ENCODE results near the gene CYP3A4.
"Not testable (repeated sequence)": the region's sequence is repeated elsewhere in the genome, so short reads cannot be mapped to it uniquely, and the experiment has no call there.

DNA sequence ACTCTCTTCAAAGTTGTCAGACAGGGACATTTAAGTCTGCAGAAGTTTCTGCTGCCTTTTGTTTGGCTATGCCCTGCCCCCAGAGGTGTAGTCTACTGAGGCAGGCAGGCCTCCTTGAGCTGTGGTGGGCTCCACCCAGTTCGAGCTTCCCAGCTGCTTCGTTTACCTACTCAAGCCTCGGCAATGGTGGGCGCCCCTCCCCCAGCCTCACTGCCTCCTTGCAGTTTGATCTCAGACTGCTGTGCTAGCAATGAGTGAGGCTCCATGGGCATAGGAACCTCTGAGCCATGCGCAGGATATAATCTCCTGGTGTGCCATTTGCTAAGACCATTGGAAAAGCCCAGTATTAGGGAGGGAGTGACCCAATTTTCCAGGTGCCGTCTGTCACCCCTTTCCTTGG lies 19.1 kb upstream of the CYP3A4 start:
- TF ChIP-seq, protein P1, sequence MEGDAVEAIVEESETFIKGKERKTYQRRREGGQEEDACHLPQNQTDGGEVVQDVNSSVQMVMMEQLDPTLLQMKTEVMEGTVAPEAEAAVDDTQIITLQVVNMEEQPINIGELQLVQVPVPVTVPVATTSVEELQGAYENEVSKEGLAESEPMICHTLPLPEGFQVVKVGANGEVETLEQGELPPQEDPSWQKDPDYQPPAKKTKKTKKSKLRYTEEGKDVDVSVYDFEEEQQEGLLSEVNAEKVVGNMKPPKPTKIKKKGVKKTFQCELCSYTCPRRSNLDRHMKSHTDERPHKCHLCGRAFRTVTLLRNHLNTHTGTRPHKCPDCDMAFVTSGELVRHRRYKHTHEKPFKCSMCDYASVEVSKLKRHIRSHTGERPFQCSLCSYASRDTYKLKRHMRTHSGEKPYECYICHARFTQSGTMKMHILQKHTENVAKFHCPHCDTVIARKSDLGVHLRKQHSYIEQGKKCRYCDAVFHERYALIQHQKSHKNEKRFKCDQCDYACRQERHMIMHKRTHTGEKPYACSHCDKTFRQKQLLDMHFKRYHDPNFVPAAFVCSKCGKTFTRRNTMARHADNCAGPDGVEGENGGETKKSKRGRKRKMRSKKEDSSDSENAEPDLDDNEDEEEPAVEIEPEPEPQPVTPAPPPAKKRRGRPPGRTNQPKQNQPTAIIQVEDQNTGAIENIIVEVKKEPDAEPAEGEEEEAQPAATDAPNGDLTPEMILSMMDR (IDR thresholded peaks at IDR 0.05; ENCODE audit: low read depth, low read length): not testable (repeated sequence)
- TF ChIP-seq, protein P2, sequence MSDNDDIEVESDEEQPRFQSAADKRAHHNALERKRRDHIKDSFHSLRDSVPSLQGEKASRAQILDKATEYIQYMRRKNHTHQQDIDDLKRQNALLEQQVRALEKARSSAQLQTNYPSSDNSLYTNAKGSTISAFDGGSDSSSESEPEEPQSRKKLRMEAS (IDR thresholded peaks at IDR 0.05; ENCODE audit: low read depth, low read length): not testable (repeated sequence)

Data from NB4 (cell line).